Endothelial cell of hepatic sinusoid (primary cell): Measurements from ENCODE around the gene SENP6.
"Not testable (repeated sequence)": the region's sequence is repeated elsewhere in the genome, so short reads cannot be mapped to it uniquely, and the experiment has no call there.

Experiments
- in situ Hi-C: cut with HindIII; loops from 2 replicates; pipeline ENCODE4 v1.10.0; 2017; ENCODE audit warnings: low sequenced_read_pairs

The SENP6 gene

GRCh38 chr6:75601304-75602245 lies at the start of gene SENP6:
Gene SENP6 (plus strand): TSS chr6:75601880. CDS start chr6:75602525, 645 bp downstream.
- in situ Hi-C loops: no loop called here

GRCh38 chr6:75556240-75556639 lies 45.4 kb upstream of the SENP6 start:
- in situ Hi-C loops: no loop called here

DNA sequence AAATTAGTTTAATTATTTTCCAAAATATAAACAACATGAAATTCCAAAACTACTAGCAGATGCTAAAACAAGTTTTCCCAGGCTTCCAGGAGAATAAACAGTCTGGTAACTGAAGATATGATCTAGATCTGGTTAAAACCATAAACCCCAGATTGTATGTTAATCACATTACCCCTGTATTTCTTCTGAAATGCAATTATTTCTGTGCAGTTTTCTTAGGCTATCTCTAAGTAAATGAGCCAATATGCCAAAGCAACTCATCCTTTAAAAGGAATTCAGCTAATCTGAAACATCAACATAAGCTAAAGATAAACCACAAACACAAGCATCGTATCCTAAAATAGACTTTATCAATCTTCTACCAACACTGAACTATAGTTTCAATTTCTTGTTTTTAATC lies 44.6 kb upstream of the SENP6 start:
- in situ Hi-C loops: no loop called here

DNA sequence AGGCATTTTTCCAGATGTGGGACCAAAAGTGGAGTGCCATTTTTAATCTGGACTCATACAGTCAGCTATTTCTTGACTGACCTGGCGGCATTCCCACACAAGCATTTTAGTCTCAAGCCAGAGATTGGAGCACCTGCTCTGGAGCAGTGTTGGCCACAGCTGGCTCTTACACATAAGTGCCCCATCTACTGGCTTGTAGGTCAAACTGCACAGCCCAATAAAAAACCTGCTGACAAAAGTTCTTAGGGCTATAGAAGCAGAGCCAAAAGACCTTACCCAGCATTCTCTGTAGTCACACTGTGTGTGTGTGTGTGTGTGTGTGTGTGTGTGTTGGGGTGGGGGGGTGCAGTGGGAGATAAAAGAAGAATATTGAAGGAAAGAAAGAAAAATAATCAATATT lies 38.6 kb upstream of the SENP6 start:
- in situ Hi-C loops: no loop called here

GRCh38 chr6:75566137-75566767 lies 35.4 kb upstream of the SENP6 start:
- in situ Hi-C loops: no loop called here

DNA sequence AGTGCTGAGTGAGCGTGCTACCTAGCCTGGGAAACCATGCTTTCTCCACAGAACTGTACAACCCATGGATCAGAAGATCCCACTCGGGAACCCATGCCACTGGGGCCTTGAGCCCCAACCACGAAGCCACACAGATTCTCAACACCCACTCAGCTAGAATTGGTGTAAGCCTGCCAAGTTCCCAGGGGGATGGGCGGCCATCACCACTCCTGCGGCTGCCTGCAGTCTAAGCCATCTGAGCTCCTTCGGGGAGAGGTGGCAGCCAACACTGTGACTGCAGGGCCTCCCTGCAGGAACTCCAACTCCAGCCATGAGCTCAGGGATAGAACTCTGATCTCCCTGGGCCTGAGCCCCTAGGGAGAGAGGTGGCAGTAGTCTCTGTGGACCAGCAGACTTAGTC lies 33.6 kb upstream of the SENP6 start:
- in situ Hi-C loops: no loop called here

GRCh38 chr6:75568965-75569364 lies 32.7 kb upstream of the SENP6 start:
- in situ Hi-C loops: no loop called here

DNA sequence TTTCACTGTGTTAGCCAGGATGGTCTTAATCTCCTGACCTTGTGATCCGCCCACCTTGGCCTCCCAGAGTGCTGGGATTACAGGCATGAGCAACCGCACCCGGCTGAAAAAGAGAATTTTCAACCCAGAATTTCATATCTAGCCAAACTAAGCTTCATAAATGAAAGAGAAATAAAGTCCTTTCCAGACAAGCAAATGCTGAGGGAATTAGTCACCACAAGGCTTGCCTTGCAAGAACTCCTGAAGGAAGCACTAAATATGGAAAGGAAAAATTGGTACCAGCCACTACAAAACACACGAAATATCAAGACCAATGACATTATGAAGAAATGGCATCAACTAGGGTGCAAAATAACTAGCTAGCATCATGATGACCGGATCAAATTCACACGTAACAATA lies 31.0 kb upstream of the SENP6 start:
- in situ Hi-C loops: not testable (repeated sequence)

GRCh38 chr6:75572072-75572471 lies 29.6 kb upstream of the SENP6 start:
- in situ Hi-C loops: no loop called here

- in situ Hi-C loops: no loop called here
These were observed 21.7 kb upstream of the SENP6 start for GRCh38 chr6:75579951-75580350.

DNA sequence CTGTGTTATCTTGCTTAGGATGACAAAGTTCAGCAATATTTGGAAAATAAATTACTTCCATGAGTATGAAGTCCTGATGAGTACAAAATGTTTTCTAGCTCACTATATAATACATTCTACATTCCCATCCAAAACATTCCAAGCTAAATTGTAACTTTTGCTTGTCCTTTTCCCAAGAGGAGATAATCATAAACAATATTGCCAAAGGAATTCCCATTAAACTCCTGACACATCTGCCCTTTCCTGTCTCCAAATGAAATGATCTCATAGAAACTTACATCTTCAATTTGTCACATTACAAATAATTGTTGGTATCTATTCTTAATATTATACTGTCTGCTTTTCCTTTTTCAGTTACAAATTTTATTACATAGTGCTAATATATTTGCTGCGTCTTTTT lies 20.4 kb upstream of the SENP6 start:
- in situ Hi-C loops: no loop called here

GRCh38 chr6:75584552-75584951 lies 17.1 kb upstream of the SENP6 start:
- in situ Hi-C loops: not testable (repeated sequence)

DNA sequence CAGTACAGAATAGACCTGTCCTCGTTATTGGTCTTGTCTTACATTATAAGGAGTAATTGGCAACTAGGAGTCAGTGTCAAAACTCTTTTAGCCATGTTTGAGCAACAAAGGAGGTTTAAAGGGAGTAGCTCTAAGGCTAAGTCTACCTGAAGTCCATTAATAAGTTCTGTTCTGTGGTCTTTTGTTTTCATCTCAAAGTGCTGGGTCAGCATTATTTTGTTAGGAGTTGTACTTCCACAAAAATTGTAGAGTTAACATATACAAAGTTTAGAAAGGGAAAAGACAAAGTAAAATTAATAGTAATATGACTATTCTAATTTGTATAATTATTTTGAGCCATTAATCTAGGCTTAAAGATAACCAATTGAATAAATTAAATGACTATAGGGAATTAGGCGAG lies 12.7 kb upstream of the SENP6 start:
- in situ Hi-C loops: no loop called here

DNA sequence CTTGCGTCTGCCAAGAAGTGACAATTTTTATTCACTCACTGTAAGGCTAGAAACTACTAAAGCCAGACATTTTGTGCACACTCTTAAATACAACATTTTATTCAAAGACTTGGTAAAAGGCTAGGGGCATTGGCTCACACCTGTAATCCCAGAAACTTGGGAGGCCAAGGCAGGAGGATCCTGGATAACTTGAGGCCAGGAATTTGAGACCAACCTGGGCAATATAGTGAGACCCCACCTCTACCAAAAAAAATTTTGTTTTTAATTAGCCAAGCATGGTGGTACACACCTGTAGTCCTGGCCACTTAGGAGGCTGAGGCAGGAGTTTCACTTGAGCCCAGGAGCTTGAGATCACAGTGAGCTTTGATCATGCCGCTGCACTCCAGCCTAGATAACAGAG lies 11.3 kb upstream of the SENP6 start:
- in situ Hi-C loops: no loop called here

DNA sequence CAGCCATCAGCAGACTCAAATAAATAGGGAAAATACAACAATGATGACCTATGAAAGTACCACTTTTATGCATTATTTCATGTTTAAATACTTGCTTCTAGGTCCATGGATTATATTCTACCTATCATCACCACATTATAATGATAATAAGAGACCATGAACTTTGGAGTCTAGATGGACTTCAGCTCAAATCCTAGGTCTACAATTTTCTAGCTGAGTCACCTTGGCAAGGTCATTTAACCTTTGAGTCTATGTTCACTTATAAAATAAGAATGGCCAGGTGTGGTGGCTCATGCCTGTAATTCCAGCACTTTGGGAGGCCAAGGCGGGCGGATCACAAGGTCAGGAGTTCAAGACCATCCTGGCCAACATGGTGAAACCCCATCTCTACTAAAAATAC lies 5.3 kb upstream of the SENP6 start:
- in situ Hi-C loops: not testable (repeated sequence)

GRCh38 chr6:75600768-75601167 lies 912 bp upstream of the SENP6 start:
- in situ Hi-C loops: no loop called here

DNA sequence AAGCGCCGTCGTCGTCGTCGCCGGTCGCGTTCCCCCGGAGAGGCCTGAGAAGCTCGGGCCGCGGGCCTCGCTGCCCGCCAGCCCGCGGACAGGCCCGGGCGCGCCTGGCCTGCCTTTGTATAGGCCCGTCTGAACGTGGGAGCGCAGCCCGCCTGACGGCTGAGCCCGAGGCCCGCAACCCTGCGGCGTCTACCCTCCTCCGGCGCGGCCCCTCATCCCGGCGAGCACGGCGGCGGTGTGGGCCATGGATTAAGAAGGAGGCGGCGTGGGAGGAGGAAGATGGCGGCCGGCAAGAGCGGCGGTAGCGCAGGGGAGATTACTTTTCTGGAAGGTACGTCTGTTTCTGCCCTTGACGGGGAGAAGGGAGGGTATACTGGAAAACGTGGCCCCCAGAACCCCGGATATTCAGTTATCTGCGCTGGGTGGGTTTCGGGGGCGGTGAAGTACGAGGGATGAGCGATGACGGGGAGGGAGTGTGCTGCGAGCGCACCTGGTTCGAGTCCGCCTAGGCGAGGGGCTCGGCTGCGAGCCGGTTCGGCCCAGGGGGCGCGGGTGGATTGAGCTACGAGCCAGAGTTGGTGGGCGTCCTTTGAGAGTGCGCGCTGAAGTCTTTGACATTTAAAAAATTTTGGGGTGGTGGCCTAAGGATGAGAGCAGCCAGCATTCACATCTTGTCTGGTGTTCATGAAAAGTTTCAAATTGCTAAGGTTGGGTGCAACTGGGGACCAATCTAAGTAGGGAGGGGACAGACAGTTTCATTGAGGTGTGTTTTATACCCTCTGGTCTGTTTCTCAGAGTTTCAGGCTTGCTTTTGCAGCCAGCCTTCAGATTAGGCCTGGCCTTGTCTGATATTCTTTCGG lies 796 bp downstream of the SENP6 start:
- in situ Hi-C loops: no loop called here

- in situ Hi-C loops: no loop called here
These were observed 1.4 kb downstream of the SENP6 start for GRCh38 chr6:75603106-75603420.

- in situ Hi-C loops: no loop called here
These were observed 2.6 kb downstream of the SENP6 start for GRCh38 chr6:75604294-75604693.

GRCh38 chr6:75605635-75606034 lies 4.0 kb downstream of the SENP6 start:
- in situ Hi-C loops: no loop called here

GRCh38 chr6:75608304-75608703 lies 6.6 kb downstream of the SENP6 start:
- in situ Hi-C loops: no loop called here
